ENCODE measurements around the gene PRAME. TPM values are rescaled to one million over a fixed set of nuclear protein-coding genes. Genes with fewer than 3 reads are reported as not detected.
A peak's percentile ranks its signal among the peaks of the same experiment; 100 is the strongest.
"Not testable (repeated sequence)": the region's sequence is repeated elsewhere in the genome, so short reads cannot be mapped to it uniquely, and the experiment has no call there.

PRAME gene
- total RNA-seq (not detected), polyA plus RNA-seq (ENCODE audit: insufficient read length in 6 of 6) (not detected)
- long read RNA-seq, donor 1, result 0 reads
- long read RNA-seq, donor 2, result 0 reads
- long read RNA-seq, donor 3, result 0 reads
- long read RNA-seq, donor 4, result 0 reads
- long read RNA-seq, donor 5, result 0 reads
- long read RNA-seq, donor 6, result 0 reads
- long read RNA-seq, donor 7, result 0 reads
- long read RNA-seq, donor 8, result 0 reads
- long read RNA-seq, donor 9, result 0 reads
- long read RNA-seq, donor 10, result 0 reads
- long read RNA-seq, donor 11, result 0 reads
- long read RNA-seq, donor 12, result 0 reads

GRCh38 chr22:22558972-22559603 is at the start of gene PRAME:
Gene PRAME (minus strand): TSS chr22:22559265. CDS start chr22:22556832, 2,433 bp downstream.
- intact Hi-C loops (cut with DNase I), result no loop called here
- Histone ChIP-seq H3K27ac (no peak within 1 kb of the TSS), H3K27me3 (peaks cover 0 to 9% of the 10 kb centered on the region in 2 donors), H3K4me3 (no peak within 1 kb of the TSS), H3K9me3 (no peaks in the 10 kb centered on the region), H3K4me1 (no peaks in the 10 kb centered on the region), H3K36me3 (no peaks in the 10 kb centered on the region)
- TF ChIP-seq, protein P1, sequence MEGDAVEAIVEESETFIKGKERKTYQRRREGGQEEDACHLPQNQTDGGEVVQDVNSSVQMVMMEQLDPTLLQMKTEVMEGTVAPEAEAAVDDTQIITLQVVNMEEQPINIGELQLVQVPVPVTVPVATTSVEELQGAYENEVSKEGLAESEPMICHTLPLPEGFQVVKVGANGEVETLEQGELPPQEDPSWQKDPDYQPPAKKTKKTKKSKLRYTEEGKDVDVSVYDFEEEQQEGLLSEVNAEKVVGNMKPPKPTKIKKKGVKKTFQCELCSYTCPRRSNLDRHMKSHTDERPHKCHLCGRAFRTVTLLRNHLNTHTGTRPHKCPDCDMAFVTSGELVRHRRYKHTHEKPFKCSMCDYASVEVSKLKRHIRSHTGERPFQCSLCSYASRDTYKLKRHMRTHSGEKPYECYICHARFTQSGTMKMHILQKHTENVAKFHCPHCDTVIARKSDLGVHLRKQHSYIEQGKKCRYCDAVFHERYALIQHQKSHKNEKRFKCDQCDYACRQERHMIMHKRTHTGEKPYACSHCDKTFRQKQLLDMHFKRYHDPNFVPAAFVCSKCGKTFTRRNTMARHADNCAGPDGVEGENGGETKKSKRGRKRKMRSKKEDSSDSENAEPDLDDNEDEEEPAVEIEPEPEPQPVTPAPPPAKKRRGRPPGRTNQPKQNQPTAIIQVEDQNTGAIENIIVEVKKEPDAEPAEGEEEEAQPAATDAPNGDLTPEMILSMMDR (IDR thresholded peaks at IDR 0.05), result peak; percentile 20 to 67
- ATAC-seq (peak; percentile 53), DNase-seq (peak in 2 of 4 donors; percentile 13 to 41)

GRCh38 chr22:22608022-22608421 is 49.0 kb upstream of the PRAME start:
- H3K4me3 ChIP-seq; H3K36me3 ChIP-seq; H3K4me1 ChIP-seq; H3K27ac ChIP-seq; H3K9me3 ChIP-seq; DNase-seq; H3K27me3 ChIP-seq; intact Hi-C loops (cut with DNase I); ATAC-seq: not testable (repeated sequence)

DNA sequence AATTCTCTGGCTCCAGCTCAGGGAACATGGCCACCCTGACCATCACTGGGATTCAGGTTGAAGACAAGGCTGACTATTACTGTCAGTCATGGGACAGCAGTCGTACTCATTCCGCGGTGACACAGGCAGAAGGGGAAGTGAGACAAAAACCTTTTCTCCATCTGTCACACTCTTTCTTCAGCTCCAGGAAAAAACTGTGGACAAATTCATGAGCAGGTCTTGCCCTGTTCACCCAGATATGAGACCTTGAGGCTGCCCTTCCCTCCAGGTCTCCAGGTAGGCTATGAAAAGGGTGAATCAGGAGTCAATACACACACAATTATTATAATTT is 46.0 kb upstream of the PRAME start:
- intact Hi-C loops (cut with DNase I), result no loop called here

DNA sequence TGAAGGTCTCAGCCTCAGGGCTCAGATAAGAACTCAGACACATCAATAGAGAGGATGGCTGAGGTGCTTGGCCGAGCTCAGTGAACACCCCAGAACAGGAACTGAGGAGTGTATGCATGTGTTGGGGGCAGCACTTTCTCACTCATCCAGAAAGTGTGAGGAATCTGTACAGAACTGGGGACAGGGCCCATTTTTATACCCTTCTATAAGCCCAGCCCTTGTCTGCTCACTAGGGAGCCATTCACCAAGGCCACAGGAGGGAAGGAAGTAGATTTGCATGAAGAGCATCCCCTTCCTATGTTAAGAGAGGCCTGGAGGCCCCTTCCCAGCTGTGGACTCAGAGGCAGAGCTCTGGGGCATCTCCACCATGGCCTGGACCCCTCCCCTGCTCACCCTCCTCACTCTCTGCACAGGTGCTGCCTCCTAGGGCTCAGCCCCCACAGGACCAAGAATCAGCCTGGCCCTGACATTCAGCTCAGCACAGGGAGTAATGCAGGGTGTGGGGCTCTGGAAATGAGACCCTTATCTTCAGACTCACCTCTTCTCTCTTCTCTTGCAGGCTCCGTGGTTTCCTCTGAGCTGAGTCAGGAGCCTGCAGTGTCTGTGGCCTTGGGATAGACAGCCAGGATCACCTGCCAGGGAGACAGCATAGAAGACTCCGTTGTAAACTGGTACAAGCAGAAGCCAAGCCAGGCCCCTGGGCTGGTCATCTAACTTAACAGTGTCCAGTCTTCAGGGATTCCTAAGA is 45.4 kb upstream of the PRAME start:
- intact Hi-C loops (cut with DNase I), result no loop called here
- TF ChIP-seq, protein P1 (IDR thresholded peaks at IDR 0.05), result no peak

More for the DNA sequence above, 46.0 kb upstream of the PRAME start:
- DNase-seq, result no peak
- Histone ChIP-seq H3K36me3 (no peaks in the 10 kb centered on the region), H3K4me1 (no peaks in the 10 kb centered on the region), H3K9me3 (peaks cover 0 to 2% of the 10 kb centered on the region in 2 donors), H3K27ac (no peak overlapping the region), H3K27me3 (no peaks in the 10 kb centered on the region), H3K4me3 (no peak overlapping the region)
- ATAC-seq, result no peak
- TF ChIP-seq, protein P1 (IDR thresholded peaks at IDR 0.05), result no peak

DNA sequence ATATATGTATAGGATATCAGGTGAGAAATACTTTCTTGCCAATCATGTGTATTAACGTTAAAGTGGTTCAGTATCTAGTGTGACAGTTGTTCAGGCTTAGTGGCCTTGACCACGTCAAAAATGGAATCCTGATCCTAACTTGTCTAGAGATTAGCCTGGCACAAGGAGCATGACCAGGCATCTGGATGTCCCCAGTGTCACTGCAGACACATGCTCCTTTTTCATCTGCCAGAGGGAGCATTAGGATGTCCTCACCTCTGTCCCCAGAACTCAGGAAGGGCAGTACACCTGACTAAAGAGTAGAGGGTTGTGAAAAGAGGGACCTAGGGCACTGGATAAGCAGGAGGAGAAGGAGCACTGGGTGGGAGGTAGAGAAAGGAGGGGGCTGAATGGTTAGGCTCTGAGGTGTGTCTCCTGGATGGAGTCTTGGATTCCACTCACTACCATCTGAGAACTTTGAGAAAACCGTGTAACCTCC is 44.4 kb upstream of the PRAME start:
- intact Hi-C loops (cut with DNase I), result no loop called here
- no peaks in the 10 kb centered on the region for H3K36me3 ChIP-seq
- H3K27me3 ChIP-seq, result no peaks in the 10 kb centered on the region
- H3K4me1 ChIP-seq, result no peaks in the 10 kb centered on the region
- no peak for ATAC-seq
- TF ChIP-seq, protein P1 (IDR thresholded peaks at IDR 0.05), result no peak
- DNase-seq, result no peak
- H3K4me3 ChIP-seq, result no peak overlapping the region
- peaks cover 0 to 2% of the 10 kb centered on the region in 2 donors for H3K9me3 ChIP-seq
- H3K27ac ChIP-seq, result no peak overlapping the region

More for the DNA sequence above, 45.4 kb upstream of the PRAME start:
- Histone ChIP-seq H3K36me3 (no peaks in the 10 kb centered on the region), H3K27me3 (no peaks in the 10 kb centered on the region), H3K9me3 (peaks cover 0 to 2% of the 10 kb centered on the region in 2 donors), H3K4me1 (no peaks in the 10 kb centered on the region), H3K4me3 (no peak overlapping the region), H3K27ac (no peak overlapping the region)
- ATAC-seq (no peak), DNase-seq (no peak)

Measured in left lung (tissue), 14 donors.